Measurements from ENCODE around the gene RNF175. TPM values are rescaled to one million over a fixed set of nuclear protein-coding genes. Genes with fewer than 3 reads are reported as not detected.

RNF175 gene
- total RNA-seq, 1 donor from 2014 or later: 4.3 TPM

GRCh38 chr4:153722036-153722435, 37.8 kb downstream of the RNF175 start:
- no peaks in the 10 kb centered on the region for H3K36me3 Mint-ChIP-seq
- no peak for TF ChIP-seq CTCF (IDR thresholded peaks at IDR 0.05; ENCODE audit: unreplicated experiment)
- H3K9me3 Mint-ChIP-seq: peaks cover 13% of the 10 kb centered on the region
- DNase-seq (ENCODE audit: low spot score in 2 of 2, unreplicated experiment in 2 of 2): no peak
- H3K4me1 Mint-ChIP-seq: no peaks in the 10 kb centered on the region
- H3K27me3 Mint-ChIP-seq (ENCODE audit: low read depth): peaks cover 5% of the 10 kb centered on the region
- no peak overlapping the region for H3K4me3 Mint-ChIP-seq
- no peak overlapping the region for H3K27ac Mint-ChIP-seq

GRCh38 chr4:153713866-153714646, 45.8 kb downstream of the RNF175 start:
- no peak overlapping the region for H3K27ac Mint-ChIP-seq
- peaks cover 10% of the 10 kb centered on the region for H3K9me3 Mint-ChIP-seq
- DNase-seq (ENCODE audit: low spot score in 2 of 2, unreplicated experiment in 2 of 2): no peak
- H3K36me3 Mint-ChIP-seq: no peaks in the 10 kb centered on the region
- H3K27me3 Mint-ChIP-seq (ENCODE audit: low read depth): peaks cover 22% of the 10 kb centered on the region
- H3K4me3 Mint-ChIP-seq: no peak overlapping the region
- no peak for TF ChIP-seq CTCF (IDR thresholded peaks at IDR 0.05; ENCODE audit: unreplicated experiment)
- H3K4me1 Mint-ChIP-seq: no peaks in the 10 kb centered on the region

GRCh38 chr4:153710681-153711080, 49.1 kb downstream of the RNF175 start:
- Mint-ChIP-seq H3K4me1 (no peaks in the 10 kb centered on the region), H3K27me3 (ENCODE audit: low read depth) (peaks cover 40% of the 10 kb centered on the region), H3K36me3 (no peaks in the 10 kb centered on the region), H3K27ac (no peak overlapping the region), H3K9me3 (no peaks in the 10 kb centered on the region), H3K4me3 (no peak overlapping the region)
- no peak for DNase-seq (ENCODE audit: low spot score in 2 of 2, unreplicated experiment in 2 of 2)
- TF ChIP-seq CTCF (IDR thresholded peaks at IDR 0.05; ENCODE audit: unreplicated experiment): no peak

GRCh38 chr4:153706519-153706918, 53.3 kb downstream of the RNF175 start:
- DNase-seq (ENCODE audit: low spot score in 2 of 2, unreplicated experiment in 2 of 2): no peak
- H3K4me3 Mint-ChIP-seq: no peak overlapping the region
- no peak for TF ChIP-seq CTCF (IDR thresholded peaks at IDR 0.05; ENCODE audit: unreplicated experiment)
- peaks cover 42% of the 10 kb centered on the region for H3K27me3 Mint-ChIP-seq (ENCODE audit: low read depth)
- no peak overlapping the region for H3K27ac Mint-ChIP-seq
- H3K9me3 Mint-ChIP-seq: no peaks in the 10 kb centered on the region
- no peaks in the 10 kb centered on the region for H3K36me3 Mint-ChIP-seq
- no peaks in the 10 kb centered on the region for H3K4me1 Mint-ChIP-seq

- Mint-ChIP-seq H3K9me3 (no peaks in the 10 kb centered on the region), H3K4me1 (no peaks in the 10 kb centered on the region), H3K4me3 (no peak overlapping the region), H3K36me3 (no peaks in the 10 kb centered on the region), H3K27me3 (ENCODE audit: low read depth) (peaks cover 40% of the 10 kb centered on the region), H3K27ac (no peak overlapping the region)
- TF ChIP-seq CTCF (IDR thresholded peaks at IDR 0.05; ENCODE audit: unreplicated experiment): no peak
- no peak for DNase-seq (ENCODE audit: low spot score in 2 of 2, unreplicated experiment in 2 of 2)
Measured at GRCh38 chr4:153705743-153706468, 53.9 kb downstream of the RNF175 start.

Data from mesothelial cell of epicardium (in vitro differentiated cells).